Progenitor cell of endocrine pancreas (in vitro differentiated cells): Measurements from ENCODE around the gene FAM110A. TPM values are rescaled to one million over a fixed set of nuclear protein-coding genes. Genes with fewer than 3 reads are reported as not detected.
"Not testable (repeated sequence)": the region's sequence is repeated elsewhere in the genome, so short reads cannot be mapped to it uniquely, and the experiment has no call there.

Source experiments
- DNase-seq: peaks from one replicate; pipeline ENCODE4 v3.0.0; 2021; ENCODE audit warnings: low spot score; ENCODE audit not compliant: unreplicated experiment
- H3K27ac Mint-ChIP-seq: 2 replicates; pipeline ENCODE4 v1.8.0; 2021; ENCODE audit warnings: mild to moderate bottlenecking, moderate library complexity, mixed read lengths
- H3K27me3 Mint-ChIP-seq: 2 replicates; pipeline ENCODE4 v1.8.0; 2021; ENCODE audit warnings: mixed read lengths
- H3K36me3 Mint-ChIP-seq: 2 replicates; pipeline ENCODE4 v1.8.0; 2022; ENCODE audit warnings: mixed read lengths; ENCODE audit not compliant: insufficient read depth
- H3K4me1 Mint-ChIP-seq: 2 replicates; pipeline ENCODE4 v1.8.0; 2021; ENCODE audit warnings: low read depth, mixed read lengths
- H3K4me3 Mint-ChIP-seq: 2 replicates; pipeline ENCODE4 v1.8.0; 2021; ENCODE audit warnings: low read depth, mild to moderate bottlenecking, moderate library complexity, mixed read lengths
- H3K9me3 Mint-ChIP-seq: 2 replicates; pipeline ENCODE4 v1.8.0; 2021; ENCODE audit warnings: low read depth, mixed read lengths
- CTCF ChIP-seq: fragments of 200-600 bp; sonication (generic); IDR thresholded peaks from one replicate; pipeline ENCODE4 v1.5.0; 2021; ENCODE audit warnings: antibody characterized with exemption, mild to moderate bottlenecking; ENCODE audit not compliant: unreplicated experiment
- total RNA-seq: library from RNA; stranded (reverse); gene quantifications from 2 replicates; pipeline ENCODE4 v1.2.1, GENCODE V29; 2021

FAM110A gene
- total RNA-seq, 1 donor from 2014 or later, result 17.4 TPM

GRCh38 chr20:889106-889505, 55.6 kb downstream of the FAM110A start:
- Mint-ChIP-seq H3K4me1 (peaks cover 1% of the 10 kb centered on the region), H3K27me3 (peaks cover 44% of the 10 kb centered on the region), H3K27ac (no peak overlapping the region), H3K9me3 (no peaks in the 10 kb centered on the region), H3K36me3 (no peaks in the 10 kb centered on the region), H3K4me3 (no peak overlapping the region)
- no peak for TF ChIP-seq CTCF
- DNase-seq, result no peak

DNA sequence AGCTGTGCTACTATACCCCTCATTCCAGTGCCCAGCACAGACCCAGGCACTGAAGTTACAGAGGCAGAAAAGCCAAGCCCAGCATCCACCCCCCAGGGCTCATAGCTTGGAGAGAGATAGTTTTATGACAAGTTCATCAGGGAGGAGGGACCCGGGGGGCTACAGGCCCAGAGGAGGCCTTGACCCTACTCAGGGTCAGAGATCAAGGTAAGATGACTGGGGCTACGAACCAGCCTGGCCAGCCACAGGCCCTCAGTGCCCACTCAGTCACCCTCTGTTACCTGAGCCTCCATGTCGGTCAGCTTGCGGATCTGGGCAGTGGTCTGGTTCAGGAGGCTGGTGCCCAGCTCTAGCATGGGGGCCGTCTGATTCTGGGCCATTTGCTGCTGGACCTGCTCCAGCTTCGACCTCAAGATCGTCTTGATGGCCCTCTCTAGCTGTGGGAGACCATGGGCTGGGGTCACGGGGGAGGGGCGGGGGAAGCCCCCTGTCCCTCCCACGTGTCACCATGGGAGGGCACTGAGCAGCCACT, 56.5 kb downstream of the FAM110A start:
- Mint-ChIP-seq H3K9me3 (no peaks in the 10 kb centered on the region), H3K36me3 (no peaks in the 10 kb centered on the region), H3K4me3 (no peak overlapping the region), H3K4me1 (peaks cover 1% of the 10 kb centered on the region), H3K27ac (no peak overlapping the region), H3K27me3 (peaks cover 39% of the 10 kb centered on the region)
- no peak for DNase-seq
- no peak for TF ChIP-seq CTCF

DNA sequence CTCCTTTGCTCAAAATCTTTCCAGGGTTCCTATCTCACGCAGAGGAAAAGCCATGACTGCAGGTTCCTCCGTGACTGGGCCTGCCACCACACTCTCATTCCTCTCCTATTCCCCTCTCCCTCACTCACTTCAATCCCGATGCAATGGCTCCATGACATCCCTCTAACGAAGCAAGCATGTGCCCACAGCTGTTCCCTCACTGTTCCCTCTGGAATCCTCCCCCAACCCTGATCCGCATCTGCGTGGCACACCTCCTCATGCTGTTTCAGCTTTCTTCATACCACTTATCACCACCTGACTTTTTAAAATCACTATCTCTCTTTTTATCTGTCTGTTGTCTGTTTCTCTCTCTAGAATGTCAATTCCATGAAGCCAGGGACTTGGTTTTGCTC, 57.1 kb downstream of the FAM110A start:
- Mint-ChIP-seq H3K27me3 (peaks cover 32% of the 10 kb centered on the region), H3K4me3 (no peak overlapping the region), H3K36me3 (no peaks in the 10 kb centered on the region), H3K4me1 (no peaks in the 10 kb centered on the region), H3K27ac (no peak overlapping the region), H3K9me3 (no peaks in the 10 kb centered on the region)
- no peak for TF ChIP-seq CTCF
- DNase-seq, result no peak

GRCh38 chr20:891058-891705, 57.7 kb downstream of the FAM110A start:
- Mint-ChIP-seq H3K4me1 (no peaks in the 10 kb centered on the region), H3K36me3 (no peaks in the 10 kb centered on the region), H3K4me3 (no peak overlapping the region), H3K9me3 (peaks cover 2% of the 10 kb centered on the region), H3K27me3 (peaks cover 27% of the 10 kb centered on the region), H3K27ac (no peak overlapping the region)
- no peak for TF ChIP-seq CTCF
- no peak for DNase-seq

- DNase-seq, result no peak
- H3K36me3 Mint-ChIP-seq, result no peaks in the 10 kb centered on the region
- no peak for TF ChIP-seq CTCF
- no peak overlapping the region for H3K27ac Mint-ChIP-seq
- peaks cover 22% of the 10 kb centered on the region for H3K27me3 Mint-ChIP-seq
- no peaks in the 10 kb centered on the region for H3K4me1 Mint-ChIP-seq
- H3K9me3 Mint-ChIP-seq, result peaks cover 3% of the 10 kb centered on the region
- H3K4me3 Mint-ChIP-seq, result no peak overlapping the region
Observed at GRCh38 chr20:891706-892080, 58.2 kb downstream of the FAM110A start.

DNA sequence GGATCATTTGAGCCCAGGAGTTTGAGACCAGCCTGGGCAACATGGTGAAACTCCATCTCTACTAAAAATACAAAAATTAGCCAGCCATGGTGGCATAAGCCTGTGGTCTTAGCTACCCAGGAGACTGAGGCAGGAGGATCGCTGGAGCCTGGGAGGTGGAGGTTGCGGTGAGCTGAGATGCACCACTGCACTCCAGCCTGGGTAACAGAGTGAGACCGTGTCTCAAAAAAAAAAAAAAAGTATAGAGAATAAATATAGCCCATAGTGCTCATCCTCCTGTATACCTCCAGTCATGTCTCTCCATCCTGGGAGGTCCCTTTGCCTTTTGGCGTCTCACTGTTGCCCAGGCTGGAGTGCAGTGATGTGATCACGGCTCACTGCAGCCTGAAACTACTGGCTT, 58.9 kb downstream of the FAM110A start:
- H3K4me3 Mint-ChIP-seq, DNase-seq, H3K4me1 Mint-ChIP-seq, H3K27ac Mint-ChIP-seq, H3K9me3 Mint-ChIP-seq, H3K36me3 Mint-ChIP-seq: not testable (repeated sequence)
- peaks cover 21% of the 10 kb centered on the region for H3K27me3 Mint-ChIP-seq
